ENCODE data around the gene GLOD5. TPM values are rescaled to one million over a fixed set of nuclear protein-coding genes. Genes with fewer than 3 reads are reported as not detected.

Gene GLOD5
- not detected for total RNA-seq

DNA sequence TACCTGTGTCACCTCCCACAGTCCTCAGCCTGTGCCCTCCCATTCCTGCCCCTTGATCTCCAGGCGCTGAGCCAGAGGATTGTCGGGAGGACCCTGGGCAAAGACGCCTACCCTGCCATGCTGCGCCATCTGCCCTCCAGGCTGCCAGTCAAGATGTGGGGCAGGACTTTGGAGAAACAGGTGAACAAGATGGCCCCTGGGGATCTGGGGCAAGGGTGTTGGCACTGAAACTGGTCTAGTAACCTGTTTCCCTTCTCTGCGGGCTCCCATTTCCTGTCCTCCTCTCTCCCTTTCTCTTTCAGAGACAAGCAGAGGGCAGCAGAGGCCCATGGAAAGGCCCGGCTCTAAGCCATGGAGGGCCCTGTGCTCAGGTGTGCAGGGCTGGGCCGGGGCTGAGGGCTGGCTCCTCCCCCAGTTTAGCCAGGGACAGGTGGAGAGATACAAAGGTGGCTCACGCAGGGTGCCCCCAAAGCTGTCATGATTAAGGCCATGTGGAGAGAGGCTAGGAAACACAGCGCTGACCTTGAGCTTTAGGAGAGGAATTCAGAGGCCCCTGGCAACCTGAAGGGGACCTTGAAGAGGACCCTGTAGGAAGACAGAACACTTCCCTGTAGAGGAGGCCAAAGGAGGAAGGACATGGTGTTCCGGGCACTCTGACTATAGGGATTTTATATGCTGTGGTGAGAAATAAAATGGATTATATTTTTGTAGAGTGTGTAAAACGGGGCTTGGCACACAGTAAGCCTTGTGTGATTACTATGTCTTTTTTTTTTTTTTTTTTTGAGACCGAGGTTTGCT lies at the start of gene GLOD5:
Gene GLOD5 (plus strand): TSS at position 74 of the 798 bp plus-strand sequence. CDS start 44 bp downstream, at position 118.

DNA sequence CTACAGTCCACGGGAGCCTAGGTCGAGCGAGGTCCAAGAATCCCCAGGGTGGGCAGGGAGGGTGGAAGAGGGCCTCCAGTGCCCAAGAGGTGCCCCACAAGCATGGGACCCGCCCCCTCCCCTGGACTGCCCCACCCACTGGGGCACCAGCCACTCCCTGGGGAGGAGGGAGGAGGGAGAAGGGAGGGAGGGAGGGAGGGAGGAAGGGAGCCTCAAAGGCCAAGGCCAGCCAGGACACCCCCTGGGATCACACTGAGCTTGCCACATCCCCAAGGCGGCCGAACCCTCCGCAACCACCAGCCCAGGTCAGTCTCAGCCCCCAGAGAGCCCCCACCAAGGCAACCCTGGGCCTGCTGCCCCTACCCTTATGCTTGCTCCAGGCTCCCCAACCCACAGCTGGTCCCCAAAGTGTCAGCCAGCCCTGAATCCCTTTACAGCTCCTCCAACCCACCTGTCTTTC lies 24.8 kb downstream of the GLOD5 start, which contains the start of gene GATA1:
Gene GATA1 (plus strand): TSS at position 250 of the 460 bp plus-strand sequence. CDS start 4,520 bp downstream, outside the sequence.

DNA sequence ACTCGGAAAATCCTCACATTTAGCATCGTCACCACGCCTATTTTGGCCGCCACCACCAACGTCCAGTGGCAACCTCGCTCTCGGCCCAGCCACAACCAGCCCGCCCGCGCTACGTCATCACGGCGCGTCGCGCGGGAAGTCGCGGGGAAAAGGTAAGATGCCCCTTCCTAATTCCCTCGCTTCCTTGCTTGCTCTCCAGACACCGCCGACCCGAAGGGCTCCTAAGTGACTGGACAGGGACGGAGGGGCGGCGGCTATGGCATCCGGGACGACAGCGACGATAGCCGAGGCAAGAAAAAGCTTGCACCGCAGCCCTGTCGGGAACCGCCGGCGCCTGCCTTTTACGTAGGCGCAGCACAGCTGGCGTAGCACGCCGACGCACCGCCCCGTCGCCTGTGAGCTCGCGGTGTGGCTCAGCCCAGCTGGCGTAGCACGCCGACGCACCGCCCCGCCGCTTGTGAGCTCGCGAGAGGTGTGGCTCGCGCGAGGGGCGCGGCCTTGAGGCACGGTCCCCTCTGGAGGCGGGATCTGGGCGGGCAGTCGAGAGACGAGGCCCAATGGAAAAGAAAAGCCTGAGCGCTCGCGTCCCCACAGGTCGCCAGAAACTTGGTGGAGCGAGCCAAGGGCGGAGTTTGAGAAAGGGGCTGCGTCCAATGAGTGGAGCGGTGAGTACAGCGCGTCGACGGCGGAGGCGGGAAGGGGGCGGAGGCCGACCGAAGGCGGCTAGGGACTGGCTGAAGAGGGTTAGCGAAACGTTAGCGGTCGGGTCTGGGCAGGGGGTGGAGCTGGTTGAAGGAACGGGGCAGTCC lies 39.9 kb downstream of the GLOD5 start, which contains the start of gene HDAC6:
Gene HDAC6 (plus strand): TSS at position 788 of the 809 bp plus-strand sequence. CDS start 626 bp downstream, outside the sequence.

Other genes with a start within 250 kb of the GLOD5 start
- gene EBP, start 239.9 kb upstream of the GLOD5 start, total RNA-seq = 21.9 TPM
- 10.0 TPM for gene TBC1D25, start 222.0 kb upstream of the GLOD5 start, total RNA-seq
- gene RBM3, start 187.3 kb upstream of the GLOD5 start, total RNA-seq = 124 TPM
- gene WDR13, start 164.3 kb upstream of the GLOD5 start, total RNA-seq = 83.1 TPM
- gene WAS, start 77.9 kb upstream of the GLOD5 start, total RNA-seq = 3.5 TPM
- gene SUV39H1, start 65.0 kb upstream of the GLOD5 start, total RNA-seq = 4.3 TPM
- 0.44 TPM for gene GATA1, start 24.8 kb downstream of the GLOD5 start, total RNA-seq
- 147 TPM for gene HDAC6, start 40.3 kb downstream of the GLOD5 start, total RNA-seq
- gene ERAS, start 64.8 kb downstream of the GLOD5 start, total RNA-seq = not detected
- 46.4 TPM for gene PCSK1N, start 73.9 kb downstream of the GLOD5 start, total RNA-seq
- gene TIMM17B, start 136.0 kb downstream of the GLOD5 start, total RNA-seq = 36.3 TPM
- gene PQBP1, start 136.2 kb downstream of the GLOD5 start, total RNA-seq = 53.1 TPM
- 9.0 TPM for gene SLC35A2, start 149.9 kb downstream of the GLOD5 start, total RNA-seq
- 8.4 TPM for gene PIM2, start 157.3 kb downstream of the GLOD5 start, total RNA-seq
- gene OTUD5, start 195.9 kb downstream of the GLOD5 start, total RNA-seq = 35.0 TPM
- gene KCND1, start 210.1 kb downstream of the GLOD5 start, total RNA-seq = 3.6 TPM
- gene GRIPAP1, start 240.5 kb downstream of the GLOD5 start, total RNA-seq = 46.4 TPM